ENCODE results near the gene SLC22A4.

SLC22A4 gene

GRCh38 chr5:132299917-132300316 is 5.7 kb downstream of the SLC22A4 start:
- no peak for DNase-seq (ENCODE audit: low read depth, low spot score)

- no peak for DNase-seq (ENCODE audit: low read depth, low spot score)
These were observed 6.6 kb downstream of the SLC22A4 start for GRCh38 chr5:132300577-132301343.

GRCh38 chr5:132301344-132302271 is 7.4 kb downstream of the SLC22A4 start:
- DNase-seq (ENCODE audit: low read depth, low spot score): no peak

GRCh38 chr5:132302413-132302812 is 8.2 kb downstream of the SLC22A4 start:
- DNase-seq (ENCODE audit: low read depth, low spot score): no peak

GRCh38 chr5:132303589-132303988 is 9.4 kb downstream of the SLC22A4 start:
- DNase-seq (ENCODE audit: low read depth, low spot score): no peak

GRCh38 chr5:132305420-132305819 is 11.2 kb downstream of the SLC22A4 start:
- DNase-seq (ENCODE audit: low read depth, low spot score): no peak

- DNase-seq (ENCODE audit: low read depth, low spot score): no peak
These were observed 14.5 kb downstream of the SLC22A4 start for GRCh38 chr5:132308701-132309100.

GRCh38 chr5:132309679-132310078 is 15.5 kb downstream of the SLC22A4 start:
- DNase-seq (ENCODE audit: low read depth, low spot score): no peak

- no peak for DNase-seq (ENCODE audit: low read depth, low spot score)
These were observed 16.1 kb downstream of the SLC22A4 start for GRCh38 chr5:132310141-132310834.

GRCh38 chr5:132313366-132313765 is 19.2 kb downstream of the SLC22A4 start:
- DNase-seq (ENCODE audit: low read depth, low spot score): no peak

- DNase-seq (ENCODE audit: low read depth, low spot score): no peak
These were observed 19.8 kb downstream of the SLC22A4 start for GRCh38 chr5:132313961-132314432.

GRCh38 chr5:132315529-132316067 is 21.4 kb downstream of the SLC22A4 start:
- no peak for DNase-seq (ENCODE audit: low read depth, low spot score)

GRCh38 chr5:132319975-132320374 is 25.8 kb downstream of the SLC22A4 start:
- no peak for DNase-seq (ENCODE audit: low read depth, low spot score)

GRCh38 chr5:132321109-132321721 is 27.0 kb downstream of the SLC22A4 start:
- no peak for DNase-seq (ENCODE audit: low read depth, low spot score)

- DNase-seq (ENCODE audit: low read depth, low spot score): no peak
These were observed 28.1 kb downstream of the SLC22A4 start for GRCh38 chr5:132322266-132322665.

GRCh38 chr5:132323202-132323601 is 29.0 kb downstream of the SLC22A4 start:
- DNase-seq (ENCODE audit: low read depth, low spot score): no peak

- DNase-seq (ENCODE audit: low read depth, low spot score): no peak
These were observed 31.5 kb downstream of the SLC22A4 start for GRCh38 chr5:132325691-132326090.

- DNase-seq (ENCODE audit: low read depth, low spot score): no peak
These were observed 33.2 kb downstream of the SLC22A4 start for GRCh38 chr5:132327252-132327955.

GRCh38 chr5:132334812-132335211 is 40.6 kb downstream of the SLC22A4 start:
- no peak for DNase-seq (ENCODE audit: low read depth, low spot score)

GRCh38 chr5:132335402-132335801 is 41.2 kb downstream of the SLC22A4 start:
- DNase-seq (ENCODE audit: low read depth, low spot score): no peak

GRCh38 chr5:132339502-132339901 is 45.3 kb downstream of the SLC22A4 start:
- DNase-seq (ENCODE audit: low read depth, low spot score): no peak
